ENCODE data around the gene AVPR2.

AVPR2 gene

DNA sequence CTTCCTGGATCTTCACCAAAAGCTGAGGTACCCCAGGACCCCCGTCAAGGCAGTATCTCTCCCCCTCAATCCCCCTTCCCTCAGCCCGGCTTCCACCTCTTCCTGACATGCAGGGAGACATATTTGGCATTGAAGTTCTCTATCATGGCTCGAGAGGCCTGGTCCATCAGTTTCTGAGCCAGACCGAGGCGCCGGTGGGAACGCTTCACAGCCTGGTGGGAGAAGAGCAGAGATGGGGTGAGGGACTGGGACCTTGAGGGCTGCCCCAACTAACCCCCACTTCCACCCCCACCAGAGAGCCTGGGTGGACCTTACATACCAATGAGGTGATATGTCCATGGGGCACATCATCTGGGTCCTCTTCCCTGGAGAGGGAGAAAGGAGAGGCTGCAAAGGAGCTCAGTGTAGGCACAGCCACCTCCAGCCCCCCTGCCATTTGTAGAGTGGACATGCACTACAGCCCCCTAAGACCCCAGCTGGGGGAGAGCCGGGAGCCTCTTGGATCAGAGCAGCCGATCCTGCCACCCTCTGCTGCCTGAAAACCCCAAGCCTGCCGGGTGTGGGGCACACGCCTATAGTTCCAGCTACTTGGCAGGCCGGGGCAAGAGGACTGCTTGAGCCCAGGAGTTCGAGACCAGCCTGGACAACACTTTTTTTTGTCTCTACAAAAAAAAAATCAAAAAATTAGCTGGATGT lies 27.9 kb downstream of the AVPR2 start:
- no peak for DNase-seq (ENCODE audit: low read depth in 2 of 2)

GRCh38 chrX:153933748-153934147 lies 29.3 kb downstream of the AVPR2 start:
- no peak for DNase-seq (ENCODE audit: low read depth in 2 of 2)

DNA sequence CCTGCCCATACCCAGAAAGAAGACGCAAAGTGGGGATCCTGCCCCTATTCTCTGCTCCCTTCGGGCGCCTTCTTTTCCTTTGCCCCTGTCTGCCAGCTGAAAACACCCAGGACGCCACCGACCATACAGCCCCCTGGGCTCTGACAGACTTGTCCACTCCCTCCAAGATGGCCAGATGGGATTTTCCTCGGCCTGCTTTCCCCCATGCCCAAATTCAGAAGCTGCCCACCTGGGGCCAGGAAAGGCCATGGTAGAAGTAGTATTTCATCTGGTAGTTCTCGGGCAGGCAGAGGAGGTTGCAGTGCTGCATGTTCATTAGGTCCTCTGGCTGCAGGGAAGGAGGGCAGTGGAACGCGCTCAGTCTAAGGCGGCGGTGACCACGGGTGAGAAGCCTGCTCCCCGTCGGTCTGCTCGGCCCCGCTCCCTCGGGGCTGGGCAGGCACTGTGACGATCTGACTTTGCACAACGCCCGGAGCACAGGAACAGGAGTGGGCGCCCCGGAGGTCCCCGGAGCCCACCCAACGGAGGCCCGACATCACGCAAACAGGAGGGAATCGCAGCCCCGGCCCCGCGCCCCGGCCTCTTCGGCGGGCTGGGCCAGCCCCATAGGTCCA lies 29.8 kb downstream of the AVPR2 start:
- no peak for DNase-seq (ENCODE audit: low read depth in 2 of 2)

GRCh38 chrX:153934762-153935325 lies 30.4 kb downstream of the AVPR2 start, which contains the start of gene NAA10:
NAA10 (minus strand) TSS chrX:153935037; CDS start chrX:153934904, 133 bp downstream.
- peak; percentile 63 to 67 for DNase-seq (ENCODE audit: low read depth in 2 of 2)

DNA sequence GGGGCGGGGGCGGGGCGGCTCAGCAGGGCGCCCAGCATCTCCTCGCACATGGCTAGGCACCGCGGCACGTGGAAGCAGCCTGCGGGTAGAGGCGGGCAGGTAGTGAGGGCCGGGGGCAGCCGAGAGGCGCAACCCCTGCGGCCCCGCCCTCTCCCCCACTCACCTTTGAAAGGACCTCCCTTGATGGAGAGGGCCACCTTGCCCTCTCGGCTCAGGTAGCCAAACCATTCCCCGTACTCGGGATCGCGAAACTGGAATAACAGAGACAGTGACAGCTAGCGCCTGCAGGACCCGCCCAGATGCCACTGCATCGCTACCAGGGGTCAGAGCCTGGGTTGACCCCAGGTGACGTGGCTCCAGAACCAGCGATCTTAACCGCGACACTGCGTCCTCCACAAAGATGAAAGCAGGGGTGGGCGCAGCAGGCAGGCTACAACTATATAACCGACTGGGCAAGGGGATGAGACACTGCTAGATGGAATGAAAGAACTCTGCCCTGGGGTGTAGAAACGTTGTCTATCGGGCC lies 30.9 kb downstream of the AVPR2 start:
- no peak for DNase-seq (ENCODE audit: low read depth in 2 of 2)

- DNase-seq (ENCODE audit: low read depth in 2 of 2), result no peak
Observed at GRCh38 chrX:153937056-153937455, 32.6 kb downstream of the AVPR2 start.

- no peak for DNase-seq (ENCODE audit: low read depth in 2 of 2)
Observed at GRCh38 chrX:153938226-153938786, 33.8 kb downstream of the AVPR2 start.

DNA sequence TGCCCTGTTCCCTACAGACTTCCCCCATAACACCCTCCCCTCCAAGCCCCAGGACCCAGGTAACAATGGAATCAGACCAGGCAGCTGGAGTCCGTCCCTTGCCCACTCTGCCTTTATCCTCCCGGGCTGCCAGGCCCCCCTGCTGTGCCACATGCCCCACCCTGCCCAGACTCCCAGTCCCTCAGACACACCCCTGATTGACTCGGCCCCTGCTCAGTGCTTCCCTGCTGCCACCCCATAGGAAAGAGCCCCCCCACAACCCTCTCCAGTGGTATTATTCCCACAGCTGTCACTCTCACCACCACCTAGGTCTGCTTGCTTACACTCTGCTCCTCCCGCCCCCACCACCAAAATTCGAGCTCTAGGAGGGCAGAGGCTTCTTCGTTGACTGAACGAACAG lies 35.1 kb downstream of the AVPR2 start:
- DNase-seq (ENCODE audit: low read depth in 2 of 2), result no peak

- no peak for DNase-seq (ENCODE audit: low read depth in 2 of 2)
Observed at GRCh38 chrX:153941336-153942252, 37.1 kb downstream of the AVPR2 start.

- DNase-seq (ENCODE audit: low read depth in 2 of 2), result no peak
Observed at GRCh38 chrX:153944140-153944799, 39.8 kb downstream of the AVPR2 start, which contains the start of gene RENBP. RENBP (minus strand) TSS chrX:153944643; CDS start chrX:153944610, 33 bp downstream.

DNA sequence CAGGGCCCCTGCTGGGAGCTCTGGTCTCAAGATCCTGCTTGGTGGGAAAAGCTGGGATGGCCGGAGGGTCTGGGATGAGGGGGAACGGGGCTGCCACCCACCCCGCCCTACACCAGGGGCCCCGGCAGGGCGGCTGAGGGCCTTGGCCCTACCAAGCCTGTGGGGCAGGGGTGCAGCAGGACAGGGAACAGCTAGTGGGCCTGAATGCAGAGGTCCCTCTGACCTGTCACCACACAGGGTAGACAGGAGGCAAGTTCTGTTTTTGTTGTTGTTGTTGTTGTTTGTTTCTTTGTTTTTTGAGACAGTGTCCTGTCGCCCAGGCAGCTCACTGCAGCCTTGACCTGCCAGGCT lies 40.3 kb downstream of the AVPR2 start:
- no peak for DNase-seq (ENCODE audit: low read depth in 2 of 2)

DNA sequence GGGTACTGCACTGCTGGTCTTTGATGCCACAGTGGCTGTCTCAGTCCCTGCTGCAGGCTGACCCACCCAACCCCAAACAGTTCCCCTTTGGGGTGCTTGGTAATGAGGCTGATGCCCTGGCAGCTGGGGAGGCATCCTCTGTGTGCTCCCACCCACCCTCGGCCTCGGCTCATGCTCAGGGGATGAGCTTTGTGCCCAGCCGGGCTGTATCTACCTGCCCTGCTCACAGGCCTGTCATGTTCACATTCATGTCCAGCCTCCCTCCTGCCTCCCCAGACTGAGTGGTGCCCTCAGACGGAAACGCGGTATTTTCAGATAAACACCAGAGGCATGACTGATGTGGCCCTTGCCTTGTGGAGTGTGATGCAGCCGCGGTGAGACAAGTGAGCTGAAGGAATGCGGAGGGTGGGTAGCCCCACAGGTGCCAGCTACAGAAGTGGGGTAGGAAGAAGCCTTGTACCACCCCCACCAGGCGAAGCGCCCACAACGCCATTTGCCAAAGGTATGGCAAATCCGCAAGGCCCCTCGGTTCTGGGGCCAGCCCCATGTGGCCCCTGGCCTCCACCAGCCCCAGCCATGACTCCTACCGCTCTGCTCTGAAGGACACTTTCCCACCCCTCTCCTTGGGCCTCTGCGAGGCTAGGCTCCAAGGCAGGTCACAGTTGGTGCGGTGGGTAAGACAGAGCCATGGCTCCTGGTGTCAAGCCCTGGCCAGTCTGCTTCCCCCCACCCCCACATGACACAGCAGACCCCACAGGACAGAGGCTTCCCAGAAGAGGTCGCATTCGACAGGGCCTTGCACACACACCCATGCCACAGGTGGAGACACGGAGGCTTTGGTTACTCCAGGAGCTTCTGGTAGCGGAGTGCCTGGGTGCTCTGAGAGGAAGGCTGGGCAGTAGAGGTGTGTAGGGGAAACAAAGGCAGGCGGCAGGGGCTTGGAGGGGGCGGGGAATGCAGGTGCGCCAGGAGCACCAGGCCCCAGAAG lies 41.8 kb downstream of the AVPR2 start:
- no peak for DNase-seq (ENCODE audit: low read depth in 2 of 2)

DNA sequence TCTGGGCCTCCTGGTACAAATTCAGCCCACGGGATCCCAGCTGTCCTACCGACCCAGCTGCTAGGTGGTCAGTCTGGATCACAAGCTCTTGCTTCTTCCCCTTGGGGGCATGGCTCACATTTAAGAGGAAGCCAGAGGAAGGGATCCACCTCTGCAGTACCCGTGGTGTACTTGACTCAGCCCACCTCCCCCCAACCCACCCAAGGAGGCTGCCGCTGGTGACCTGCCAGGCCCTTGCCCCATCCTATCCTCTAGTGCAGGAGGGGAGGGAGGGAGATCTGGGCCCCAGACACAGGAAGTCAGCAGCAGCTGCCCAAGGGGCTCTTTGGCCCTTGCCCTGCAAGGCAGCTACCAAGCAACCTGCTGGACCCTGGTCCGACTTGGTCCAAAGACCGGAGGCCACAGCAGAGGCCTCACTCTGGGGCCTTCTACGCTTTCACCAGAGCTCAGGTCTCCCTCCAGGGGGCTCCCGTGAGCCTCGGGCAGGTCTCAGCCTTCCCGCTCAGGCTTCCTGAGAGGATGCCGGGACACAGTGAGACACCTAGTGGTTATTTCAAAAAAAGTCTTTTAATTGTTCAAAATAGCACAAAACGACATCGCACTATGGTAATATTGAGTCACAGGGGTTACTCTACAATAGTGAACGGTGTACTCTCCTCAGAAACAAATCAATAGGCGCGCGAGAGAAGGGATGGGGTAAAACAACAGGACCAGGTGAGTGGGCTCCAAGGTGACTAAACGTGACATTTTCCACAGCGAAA lies 42.7 kb downstream of the AVPR2 start:
- DNase-seq (ENCODE audit: low read depth in 2 of 2), result peak in 1 of 2 donors; percentile 72

DNA sequence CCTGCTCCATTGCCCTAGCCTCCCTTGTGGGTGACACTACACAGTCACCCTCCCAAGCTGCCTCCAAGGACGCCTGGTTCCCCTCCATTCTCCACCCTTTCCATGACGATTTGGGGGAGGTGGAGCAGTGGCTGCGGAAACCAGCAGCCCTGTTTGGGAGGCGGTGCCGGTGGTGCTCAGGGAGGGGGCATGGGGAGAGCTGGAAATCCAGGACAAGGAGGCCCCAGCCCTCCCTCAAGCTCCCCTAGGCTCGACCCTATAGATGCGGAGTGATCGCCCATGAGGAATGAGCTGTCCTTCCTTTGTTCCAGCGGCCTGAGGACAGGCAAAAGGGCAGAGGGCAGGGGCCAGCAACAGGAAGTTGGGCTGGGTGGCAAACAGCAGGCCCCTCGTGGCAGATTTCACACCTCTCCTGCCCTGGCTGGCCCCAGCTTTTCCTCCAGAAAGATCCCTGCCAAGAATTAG lies 43.6 kb downstream of the AVPR2 start:
- DNase-seq (ENCODE audit: low read depth in 2 of 2), result no peak

DNA sequence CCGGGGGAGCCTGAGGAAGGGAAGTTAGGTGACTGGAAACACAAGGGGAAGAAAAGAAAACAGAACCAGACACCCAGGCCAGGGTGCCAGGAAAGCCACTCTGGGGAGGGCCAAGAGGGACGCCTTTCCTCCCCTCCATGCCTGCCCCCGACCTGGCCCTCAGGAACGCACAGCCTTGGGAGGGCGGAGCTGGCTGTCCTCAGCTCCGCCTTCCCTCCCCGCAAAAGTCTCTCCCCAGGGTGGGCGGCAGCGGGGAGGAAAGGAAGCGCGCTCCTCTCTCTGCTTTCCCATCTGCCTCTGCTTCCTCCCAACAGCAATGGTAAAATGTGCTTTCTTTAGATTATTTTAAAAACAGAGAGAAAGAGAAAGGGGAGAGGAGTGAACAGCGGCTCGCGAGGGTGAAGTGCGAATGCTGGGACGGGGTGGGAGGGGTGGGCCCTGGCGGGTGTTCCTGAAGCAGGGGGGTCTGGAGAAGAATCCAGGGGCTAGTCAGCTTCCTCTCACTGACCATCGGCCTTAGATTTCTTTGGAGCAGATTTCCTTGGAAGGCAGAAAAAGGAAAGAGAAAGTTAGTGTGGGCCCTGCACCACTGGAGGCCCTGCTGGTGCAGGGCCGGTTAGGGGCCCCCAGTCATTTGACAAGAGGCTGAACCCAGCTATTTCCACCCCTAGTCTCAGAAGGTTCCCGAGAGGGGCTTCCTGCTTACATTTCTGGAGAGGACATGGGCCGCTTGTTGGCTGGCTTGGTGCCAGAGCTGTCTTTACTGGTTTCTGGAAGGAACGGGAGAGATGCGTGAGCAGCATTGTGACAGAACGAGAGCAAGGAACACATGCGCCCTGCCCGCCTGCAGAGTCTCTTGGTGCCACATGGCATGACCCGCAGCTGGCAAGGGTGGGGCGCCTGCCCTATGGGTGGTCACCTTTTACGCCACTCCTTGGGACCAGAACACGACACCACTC lies 44.7 kb downstream of the AVPR2 start:
- no peak for DNase-seq (ENCODE audit: low read depth in 2 of 2)

DNA sequence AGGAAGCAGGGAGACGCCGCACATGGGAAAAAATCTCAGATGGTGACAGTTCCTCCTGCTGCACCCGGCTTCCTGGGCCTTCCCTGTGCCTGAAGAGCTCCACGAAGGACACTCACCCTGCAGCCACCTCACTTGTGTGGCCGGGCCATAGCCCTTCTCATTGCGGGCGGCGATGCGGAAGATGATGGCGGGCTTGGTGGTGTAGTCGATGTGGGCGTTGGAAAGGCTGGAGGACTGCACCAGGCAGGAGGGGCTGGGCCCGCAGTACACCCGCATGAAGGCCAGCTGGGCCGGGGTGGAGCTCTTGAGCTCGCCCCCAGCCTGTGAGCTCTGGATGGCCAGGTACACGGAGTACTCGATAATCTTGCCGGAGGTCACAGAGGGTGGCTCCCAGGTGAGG lies 45.7 kb downstream of the AVPR2 start:
- no peak for DNase-seq (ENCODE audit: low read depth in 2 of 2)

- no peak for DNase-seq (ENCODE audit: low read depth in 2 of 2)
Observed at GRCh38 chrX:153951683-153952372, 47.4 kb downstream of the AVPR2 start.

Measured in stimulated activated CD8-positive, alpha-beta memory T cell treated with anti-CD3 and anti-CD28 coated beads, Interleukin-15, amount 100 ng/mL, for 48 hours (primary cell).